ENCODE data around the gene PXT1. TPM values are rescaled to one million over a fixed set of nuclear protein-coding genes. Genes with fewer than 3 reads are reported as not detected.
"Not testable (repeated sequence)": the region's sequence is repeated elsewhere in the genome, so short reads cannot be mapped to it uniquely, and the experiment has no call there.

Gene PXT1
- total RNA-seq: under 1 TPM; 0.20 to 0.31 TPM

- peak within 1 kb of the TSS; percentile 90 to 96 for H3K27ac Mint-ChIP-seq
- ATAC-seq (peak; percentile 95), DNase-seq (ENCODE audit: low spot score) (peak; percentile 93)
- no peaks in the 10 kb centered on the region for H3K36me3 Mint-ChIP-seq
- no peaks in the 10 kb centered on the region for H3K9me3 Mint-ChIP-seq
- peak within 1 kb of the TSS; percentile 91 for H3K4me3 Mint-ChIP-seq
- H3K27me3 Mint-ChIP-seq: no peaks in the 10 kb centered on the region
- peaks cover 29 to 36% of the 10 kb centered on the region in 2 donors for H3K4me1 Mint-ChIP-seq (ENCODE audit: low read depth in 2 of 2)
Observed at GRCh38 chr6:36442671-36443470, at the start of gene PXT1, which contains the start of gene KCTD20. TSS of gene PXT1 (minus strand) at chr6:36442854. CDS start at chr6:36426082, 16,772 bp downstream. TSS of gene KCTD20 (plus strand) at chr6:36443000. CDS start at chr6:36470098, 27,098 bp downstream.

GRCh38 chr6:36492092-36492491 is 49.4 kb upstream of the PXT1 start:
- ATAC-seq: no peak
- Mint-ChIP-seq H3K27me3 (no peaks in the 10 kb centered on the region), H3K9me3 (no peaks in the 10 kb centered on the region), H3K4me3 (no peak overlapping the region), H3K36me3 (peaks cover 15% of the 10 kb centered on the region), H3K4me1 (ENCODE audit: low read depth in 2 of 2) (peaks cover 12 to 14% of the 10 kb centered on the region in 2 donors), H3K27ac (peak overlapping the region in 1 of 2 donors; percentile 30)
- DNase-seq (ENCODE audit: low spot score): no peak

- H3K4me1 Mint-ChIP-seq (ENCODE audit: low read depth in 2 of 2): peaks cover 12 to 14% of the 10 kb centered on the region in 2 donors
- H3K27me3 Mint-ChIP-seq: no peaks in the 10 kb centered on the region
- no peaks in the 10 kb centered on the region for H3K9me3 Mint-ChIP-seq
- H3K27ac Mint-ChIP-seq: no peak overlapping the region
- ATAC-seq: no peak
- no peak for DNase-seq (ENCODE audit: low spot score)
- H3K4me3 Mint-ChIP-seq: no peak overlapping the region
- peaks cover 17% of the 10 kb centered on the region for H3K36me3 Mint-ChIP-seq
Observed at GRCh38 chr6:36491378-36491965, 48.8 kb upstream of the PXT1 start.

GRCh38 chr6:36489426-36489825 is 46.8 kb upstream of the PXT1 start:
- ATAC-seq (no peak), DNase-seq (ENCODE audit: low spot score) (no peak)
- Mint-ChIP-seq H3K27ac (peak overlapping the region in 1 of 2 donors; percentile 11), H3K9me3 (no peaks in the 10 kb centered on the region), H3K27me3 (no peaks in the 10 kb centered on the region), H3K4me1 (ENCODE audit: low read depth in 2 of 2) (peaks cover 12 to 13% of the 10 kb centered on the region in 2 donors), H3K36me3 (peaks cover 23% of the 10 kb centered on the region), H3K4me3 (no peak overlapping the region)

GRCh38 chr6:36488221-36488620 is 45.6 kb upstream of the PXT1 start:
- no peaks in the 10 kb centered on the region for H3K9me3 Mint-ChIP-seq
- H3K27me3 Mint-ChIP-seq: no peaks in the 10 kb centered on the region
- no peak for DNase-seq (ENCODE audit: low spot score)
- H3K4me1 Mint-ChIP-seq (ENCODE audit: low read depth in 2 of 2): peaks cover under 1 to 3% of the 10 kb centered on the region in 2 donors
- no peak overlapping the region for H3K27ac Mint-ChIP-seq
- H3K4me3 Mint-ChIP-seq: no peak overlapping the region
- ATAC-seq: no peak
- peaks cover 14% of the 10 kb centered on the region for H3K36me3 Mint-ChIP-seq

- Mint-ChIP-seq H3K4me1 (ENCODE audit: low read depth in 2 of 2) (peaks cover 0 to 3% of the 10 kb centered on the region in 2 donors), H3K9me3 (no peaks in the 10 kb centered on the region), H3K27me3 (no peaks in the 10 kb centered on the region), H3K4me3 (no peak overlapping the region), H3K27ac (no peak overlapping the region), H3K36me3 (peaks cover 14% of the 10 kb centered on the region)
- DNase-seq (ENCODE audit: low spot score): no peak
- no peak for ATAC-seq
Observed at GRCh38 chr6:36487698-36488097, 45.0 kb upstream of the PXT1 start.

- Mint-ChIP-seq H3K4me3 (no peak overlapping the region), H3K4me1 (ENCODE audit: low read depth in 2 of 2) (no peaks in the 10 kb centered on the region), H3K9me3 (no peaks in the 10 kb centered on the region), H3K27ac (peak overlapping the region in 1 of 2 donors; percentile 48), H3K27me3 (no peaks in the 10 kb centered on the region), H3K36me3 (peaks cover 25% of the 10 kb centered on the region)
- no peak for DNase-seq (ENCODE audit: low spot score)
- no peak for ATAC-seq
Observed at GRCh38 chr6:36484736-36485135, 42.1 kb upstream of the PXT1 start.

GRCh38 chr6:36483326-36483725 is 40.7 kb upstream of the PXT1 start:
- DNase-seq (ENCODE audit: low spot score); H3K9me3 Mint-ChIP-seq; H3K27me3 Mint-ChIP-seq; H3K27ac Mint-ChIP-seq; ATAC-seq; H3K4me3 Mint-ChIP-seq; H3K4me1 Mint-ChIP-seq (ENCODE audit: low read depth in 2 of 2): not testable (repeated sequence)
- peaks cover 25% of the 10 kb centered on the region for H3K36me3 Mint-ChIP-seq

- DNase-seq (ENCODE audit: low spot score) (no peak), ATAC-seq (no peak)
- Mint-ChIP-seq H3K27me3 (no peaks in the 10 kb centered on the region), H3K27ac (peak overlapping the region in 1 of 2 donors; percentile 50), H3K9me3 (no peaks in the 10 kb centered on the region), H3K36me3 (peaks cover 11% of the 10 kb centered on the region), H3K4me3 (no peak overlapping the region), H3K4me1 (ENCODE audit: low read depth in 2 of 2) (peaks cover 0 to 9% of the 10 kb centered on the region in 2 donors)
Observed at GRCh38 chr6:36479256-36479655, 36.6 kb upstream of the PXT1 start.

GRCh38 chr6:36478051-36478526 is 35.4 kb upstream of the PXT1 start:
- Mint-ChIP-seq H3K9me3 (no peaks in the 10 kb centered on the region), H3K4me3 (no peak overlapping the region), H3K27ac (no peak overlapping the region), H3K4me1 (ENCODE audit: low read depth in 2 of 2) (peaks cover 0 to 9% of the 10 kb centered on the region in 2 donors), H3K36me3 (peaks cover 11% of the 10 kb centered on the region), H3K27me3 (no peaks in the 10 kb centered on the region)
- no peak for DNase-seq (ENCODE audit: low spot score)
- ATAC-seq: no peak

GRCh38 chr6:36469946-36470345 is 27.3 kb upstream of the PXT1 start:
- peak overlapping the region in 1 of 2 donors; percentile 35 for H3K27ac Mint-ChIP-seq
- H3K36me3 Mint-ChIP-seq: no peaks in the 10 kb centered on the region
- ATAC-seq (no peak), DNase-seq (ENCODE audit: low spot score) (no peak)
- peaks cover 5% of the 10 kb centered on the region in 2 donors for H3K4me1 Mint-ChIP-seq (ENCODE audit: low read depth in 2 of 2)
- no peaks in the 10 kb centered on the region for H3K9me3 Mint-ChIP-seq
- no peaks in the 10 kb centered on the region for H3K27me3 Mint-ChIP-seq
- H3K4me3 Mint-ChIP-seq: no peak overlapping the region

GRCh38 chr6:36469148-36469661 is 26.6 kb upstream of the PXT1 start:
- DNase-seq (ENCODE audit: low spot score) (no peak), ATAC-seq (no peak)
- Mint-ChIP-seq H3K4me3 (no peak overlapping the region), H3K36me3 (no peaks in the 10 kb centered on the region), H3K4me1 (ENCODE audit: low read depth in 2 of 2) (peaks cover 5% of the 10 kb centered on the region in 2 donors), H3K9me3 (no peaks in the 10 kb centered on the region), H3K27ac (no peak overlapping the region), H3K27me3 (no peaks in the 10 kb centered on the region)

- Mint-ChIP-seq H3K9me3 (no peaks in the 10 kb centered on the region), H3K4me1 (ENCODE audit: low read depth in 2 of 2) (peaks cover 11% of the 10 kb centered on the region in 2 donors), H3K4me3 (no peak overlapping the region), H3K27ac (no peak overlapping the region), H3K36me3 (no peaks in the 10 kb centered on the region), H3K27me3 (no peaks in the 10 kb centered on the region)
- no peak for ATAC-seq
- no peak for DNase-seq (ENCODE audit: low spot score)
Observed at GRCh38 chr6:36467625-36468024, 25.0 kb upstream of the PXT1 start.

GRCh38 chr6:36464233-36464632 is 21.6 kb upstream of the PXT1 start:
- Mint-ChIP-seq H3K36me3 (no peaks in the 10 kb centered on the region), H3K4me3 (no peak overlapping the region), H3K4me1 (ENCODE audit: low read depth in 2 of 2) (peaks cover 19 to 20% of the 10 kb centered on the region in 2 donors), H3K9me3 (no peaks in the 10 kb centered on the region), H3K27me3 (no peaks in the 10 kb centered on the region), H3K27ac (no peak overlapping the region)
- no peak for DNase-seq (ENCODE audit: low spot score)
- ATAC-seq: no peak

All from natural killer cell treated with Interleukin-12 subunit alpha and Interleukin-12 subunit beta and Interleukin-15 and Interleukin-18, amount 100 ng/mL, for 72 hours (primary cell).